BLaER1 (cell line): ENCODE measurements around the gene MEIS3.
"Not testable (repeated sequence)": the region's sequence is repeated elsewhere in the genome, so short reads cannot be mapped to it uniquely, and the experiment has no call there.

Source experiments
- H3K27ac ChIP-seq: shearing (Covaris generic); formaldehyde crosslinking; 2 replicates; pipeline ENCODE4 v1.8.1; 2022
- H3K27me3 ChIP-seq: shearing (Covaris generic); formaldehyde crosslinking; 2 replicates; pipeline ENCODE4 v1.8.1; 2022
- H3K36me3 ChIP-seq: shearing (Covaris generic); formaldehyde crosslinking; 2 replicates; pipeline ENCODE4 v1.8.1; 2022
- H3K4me1 ChIP-seq: shearing (Covaris generic); formaldehyde crosslinking; 2 replicates; pipeline ENCODE4 v1.8.1; 2022
- H3K4me2 ChIP-seq: shearing (Covaris generic); formaldehyde crosslinking; 2 replicates; pipeline ENCODE4 v1.8.1; 2022
- H3K4me3 ChIP-seq: shearing (Covaris generic); formaldehyde crosslinking; 2 replicates; pipeline ENCODE4 v1.8.1; 2022
- H3K9ac ChIP-seq: shearing (Covaris generic); formaldehyde crosslinking; 2 replicates; pipeline ENCODE4 v1.8.1; 2022
- H3K9me3 ChIP-seq: shearing (Covaris generic); formaldehyde crosslinking; 2 replicates; pipeline ENCODE4 v1.8.1; 2022
- H4K20me1 ChIP-seq: shearing (Covaris generic); formaldehyde crosslinking; 2 replicates; pipeline ENCODE4 v1.8.1; 2022
- Cebpa-rat ChIP-seq: shearing (Covaris generic); IDR thresholded peaks from 2 replicates; pipeline ENCODE4 v1.8.1; 2022

The MEIS3 gene

GRCh38 chr19:47389150-47389556 is 30.2 kb downstream of the MEIS3 start:
- no peak overlapping the region for H3K4me2 ChIP-seq

GRCh38 chr19:47388721-47389120 is 30.6 kb downstream of the MEIS3 start:
- not testable (repeated sequence) for H3K36me3 ChIP-seq, H3K4me2 ChIP-seq, H3K9ac ChIP-seq, H3K27ac ChIP-seq, H3K27me3 ChIP-seq, H3K4me3 ChIP-seq, H4K20me1 ChIP-seq, H3K9me3 ChIP-seq
- H3K4me1 ChIP-seq, result peaks cover 16% of the 10 kb centered on the region

More at GRCh38 chr19:47389150-47389556, 30.2 kb downstream of the MEIS3 start:
- Histone ChIP-seq H3K36me3 (no peaks in the 10 kb centered on the region), H3K4me3 (no peak overlapping the region), H3K27me3 (no peaks in the 10 kb centered on the region), H3K9ac (no peak overlapping the region), H3K27ac (no peak overlapping the region), H4K20me1 (no peaks in the 10 kb centered on the region; the same call in 1 of the 2 replicates), H3K4me1 (peaks cover 16% of the 10 kb centered on the region), H3K9me3 (no peaks in the 10 kb centered on the region)
- TF ChIP-seq Cebpa-rat, result no peak

- not testable (repeated sequence) for H3K27ac ChIP-seq, H3K9ac ChIP-seq, H3K4me2 ChIP-seq, H4K20me1 ChIP-seq, H3K27me3 ChIP-seq, H3K36me3 ChIP-seq, H3K4me3 ChIP-seq, H3K9me3 ChIP-seq
- H3K4me1 ChIP-seq, result peaks cover 16% of the 10 kb centered on the region
These were observed 31.7 kb downstream of the MEIS3 start for GRCh38 chr19:47387623-47388022.

GRCh38 chr19:47386582-47386981 is 32.7 kb downstream of the MEIS3 start:
- peaks cover 16% of the 10 kb centered on the region for H4K20me1 ChIP-seq
- not testable (repeated sequence) for H3K4me3 ChIP-seq, H3K9me3 ChIP-seq, H3K9ac ChIP-seq, H3K27ac ChIP-seq, H3K27me3 ChIP-seq, H3K4me2 ChIP-seq, H3K36me3 ChIP-seq
- peaks cover 20% of the 10 kb centered on the region for H3K4me1 ChIP-seq

- peaks cover 34% of the 10 kb centered on the region for H4K20me1 ChIP-seq
- peaks cover 27% of the 10 kb centered on the region for H3K4me1 ChIP-seq
- not testable (repeated sequence) for H3K4me3 ChIP-seq, H3K9ac ChIP-seq, H3K27me3 ChIP-seq, H3K9me3 ChIP-seq, H3K4me2 ChIP-seq, H3K27ac ChIP-seq
- H3K36me3 ChIP-seq, result peaks cover 30% of the 10 kb centered on the region
These were observed 34.8 kb downstream of the MEIS3 start for GRCh38 chr19:47384533-47384932.

GRCh38 chr19:47383890-47384289 is 35.4 kb downstream of the MEIS3 start:
- H3K9ac ChIP-seq, H3K4me3 ChIP-seq, H3K9me3 ChIP-seq, H3K27ac ChIP-seq, H3K27me3 ChIP-seq, H3K4me2 ChIP-seq: not testable (repeated sequence)
- H3K36me3 ChIP-seq, result peaks cover 36% of the 10 kb centered on the region
- peaks cover 38% of the 10 kb centered on the region for H4K20me1 ChIP-seq
- peaks cover 27% of the 10 kb centered on the region for H3K4me1 ChIP-seq

GRCh38 chr19:47381653-47382279 is 37.6 kb downstream of the MEIS3 start:
- no peak for TF ChIP-seq Cebpa-rat
- Histone ChIP-seq H3K4me3 (no peak overlapping the region), H3K9ac (no peak overlapping the region), H3K9me3 (no peaks in the 10 kb centered on the region), H4K20me1 (peaks cover 55% of the 10 kb centered on the region), H3K27me3 (no peaks in the 10 kb centered on the region), H3K36me3 (peaks cover 57% of the 10 kb centered on the region), H3K4me1 (peaks cover 27% of the 10 kb centered on the region), H3K4me2 (peak overlapping the region; percentile 71), H3K27ac (peak overlapping the region; percentile 55)

- no peak for TF ChIP-seq Cebpa-rat
- no peak overlapping the region; the same call in 1 of the 2 replicates for H3K9ac ChIP-seq
- peaks cover 27% of the 10 kb centered on the region for H3K4me1 ChIP-seq
- H3K4me3 ChIP-seq, result no peak overlapping the region
- no peaks in the 10 kb centered on the region for H3K9me3 ChIP-seq
- H3K27ac ChIP-seq, result peak overlapping the region; percentile 55; the same call in 1 of the 2 replicates
- peaks cover 64% of the 10 kb centered on the region for H3K36me3 ChIP-seq
- H3K4me2 ChIP-seq, result peak overlapping the region; percentile 71
- H4K20me1 ChIP-seq, result peaks cover 62% of the 10 kb centered on the region
- H3K27me3 ChIP-seq, result no peaks in the 10 kb centered on the region
These were observed 38.2 kb downstream of the MEIS3 start for GRCh38 chr19:47381121-47381520.

GRCh38 chr19:47380559-47380958 is 38.8 kb downstream of the MEIS3 start:
- Histone ChIP-seq H3K4me2 (peak overlapping the region; percentile 71; the same call in 1 of the 2 replicates), H3K27me3 (no peaks in the 10 kb centered on the region), H3K9ac (no peak overlapping the region), H3K27ac (no peak overlapping the region), H3K36me3 (peaks cover 70% of the 10 kb centered on the region), H3K4me1 (peaks cover 27% of the 10 kb centered on the region), H3K9me3 (no peaks in the 10 kb centered on the region), H3K4me3 (no peak overlapping the region), H4K20me1 (peaks cover 68% of the 10 kb centered on the region)
- TF ChIP-seq Cebpa-rat, result no peak

- no peak overlapping the region for H3K9ac ChIP-seq
- no peak overlapping the region for H3K4me2 ChIP-seq
- peaks cover 27% of the 10 kb centered on the region for H3K4me1 ChIP-seq
- H4K20me1 ChIP-seq, result peaks cover 79% of the 10 kb centered on the region
- TF ChIP-seq Cebpa-rat, result no peak
- H3K36me3 ChIP-seq, result peaks cover 80% of the 10 kb centered on the region
- no peaks in the 10 kb centered on the region for H3K27me3 ChIP-seq
- no peak overlapping the region for H3K4me3 ChIP-seq
- H3K27ac ChIP-seq, result no peak overlapping the region
- H3K9me3 ChIP-seq, result no peaks in the 10 kb centered on the region
These were observed 39.9 kb downstream of the MEIS3 start for GRCh38 chr19:47379381-47379938.

- no peak overlapping the region for H3K4me3 ChIP-seq
- H3K4me1 ChIP-seq, result peaks cover 27% of the 10 kb centered on the region
- TF ChIP-seq Cebpa-rat, result no peak
- peaks cover 93% of the 10 kb centered on the region for H3K36me3 ChIP-seq
- H4K20me1 ChIP-seq, result peaks cover 85% of the 10 kb centered on the region
- no peaks in the 10 kb centered on the region for H3K27me3 ChIP-seq
- H3K9ac ChIP-seq, result no peak overlapping the region
- H3K27ac ChIP-seq, result no peak overlapping the region
- H3K9me3 ChIP-seq, result no peaks in the 10 kb centered on the region
- no peak overlapping the region for H3K4me2 ChIP-seq
These were observed 41.1 kb downstream of the MEIS3 start for GRCh38 chr19:47378246-47378645.
